HK-2 (cell line): ENCODE results near the gene SPDYE17.
"Not testable (repeated sequence)": the region's sequence is repeated elsewhere in the genome, so short reads cannot be mapped to it uniquely, and the experiment has no call there.

Experiments used
- DNase-seq: peaks from one replicate; pipeline ENCODE4 v3.0.0-alpha.2; 2018; ENCODE audit not compliant: unreplicated experiment

SPDYE17 gene

DNA sequence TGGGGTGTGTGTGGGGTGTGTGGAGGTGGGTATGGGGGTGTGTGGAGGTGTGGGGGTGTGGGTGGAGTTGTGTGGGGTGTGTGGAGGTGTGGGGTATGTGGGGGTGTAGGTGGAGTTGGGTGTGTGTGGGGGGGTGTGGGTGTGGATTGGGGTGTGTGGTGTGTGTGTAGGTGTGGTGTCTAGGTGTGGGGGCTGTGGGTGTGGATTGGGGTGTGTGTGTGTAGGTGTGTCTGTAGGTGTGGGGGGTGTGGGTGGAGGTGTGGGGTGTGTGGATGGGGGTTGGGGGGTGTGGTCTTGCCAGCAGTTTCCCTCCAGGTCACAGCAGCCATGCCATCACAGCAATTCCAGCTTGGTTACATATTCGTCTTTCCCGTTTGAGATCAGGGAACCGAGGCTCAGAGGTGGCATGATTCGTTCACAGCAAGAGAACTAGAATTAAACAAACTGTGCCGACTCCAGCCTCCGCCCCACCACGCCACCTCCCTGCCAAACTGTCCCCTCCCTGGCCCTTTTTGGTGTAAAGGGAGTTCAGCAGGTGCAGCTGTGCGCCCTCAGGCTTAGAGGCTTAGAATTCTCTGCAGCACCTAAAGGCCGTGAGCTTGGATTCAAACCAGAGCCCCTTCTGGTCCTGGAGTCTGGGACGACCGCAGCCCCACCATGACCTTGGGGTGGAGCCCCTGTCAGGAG lies 33.3 kb downstream of the SPDYE17 start:
- not testable (repeated sequence) for DNase-seq

DNA sequence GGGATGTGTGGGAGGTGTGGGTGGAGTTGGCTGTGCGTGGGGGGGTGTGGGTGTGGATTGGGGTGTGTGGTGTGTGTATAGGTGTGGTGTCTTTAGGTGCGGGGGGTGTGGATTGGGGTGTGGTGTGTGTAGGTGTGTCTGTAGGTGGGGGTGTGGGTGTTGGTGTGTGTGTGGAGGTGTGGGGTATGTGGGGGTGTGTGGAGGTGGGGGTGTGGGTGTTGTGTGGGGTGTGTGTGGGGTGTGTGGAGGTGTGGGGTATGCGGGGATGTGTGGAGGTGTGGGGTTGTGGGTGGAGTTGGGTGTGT lies 33.9 kb downstream of the SPDYE17 start:
- DNase-seq = no peak

DNA sequence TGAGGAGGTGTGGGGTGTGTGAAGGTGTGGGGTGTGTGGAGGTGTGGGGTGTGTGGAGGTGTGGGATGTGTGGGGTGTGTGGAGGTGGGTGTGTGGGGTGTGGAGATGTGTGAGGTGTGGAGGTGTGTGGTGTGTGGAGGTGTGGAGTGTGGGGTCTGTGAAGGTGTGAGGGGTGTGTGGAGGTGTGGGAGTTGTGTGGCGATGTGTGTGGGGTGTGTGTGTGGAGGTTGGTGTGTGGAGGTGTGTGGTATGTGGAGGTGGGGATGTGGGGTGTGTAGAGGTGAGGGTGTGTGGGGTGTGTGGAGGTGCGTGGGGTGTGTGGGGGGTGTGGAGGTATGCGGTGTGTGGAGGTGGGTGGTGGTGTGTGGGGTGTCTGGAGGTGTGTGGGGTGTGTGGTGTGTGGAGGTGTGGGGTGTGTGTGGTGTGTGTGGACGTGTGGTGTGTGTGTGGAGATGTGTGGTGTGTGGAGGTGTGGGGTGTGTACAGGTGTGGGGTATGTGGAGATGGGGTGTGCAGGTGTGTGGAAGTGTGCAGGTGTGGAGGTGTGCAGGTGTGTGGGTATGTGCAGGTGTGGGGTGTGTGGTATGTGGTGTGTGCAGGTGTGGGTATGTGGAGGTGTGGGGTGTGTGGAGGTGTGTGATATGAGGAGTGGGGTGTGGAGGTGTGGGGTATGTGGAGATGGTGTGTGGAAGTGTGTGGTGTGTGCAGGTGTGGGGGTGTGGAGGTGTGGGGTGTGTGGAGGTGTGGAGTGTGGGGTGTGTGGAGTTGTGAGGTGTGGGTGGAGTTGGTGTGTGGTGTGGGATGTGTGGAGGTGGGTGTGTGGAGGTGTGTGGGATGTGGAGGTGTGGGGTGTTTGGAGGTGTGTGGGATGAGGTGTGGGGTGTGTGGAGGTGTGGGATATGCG lies 34.5 kb downstream of the SPDYE17 start:
- no peak for DNase-seq

DNA sequence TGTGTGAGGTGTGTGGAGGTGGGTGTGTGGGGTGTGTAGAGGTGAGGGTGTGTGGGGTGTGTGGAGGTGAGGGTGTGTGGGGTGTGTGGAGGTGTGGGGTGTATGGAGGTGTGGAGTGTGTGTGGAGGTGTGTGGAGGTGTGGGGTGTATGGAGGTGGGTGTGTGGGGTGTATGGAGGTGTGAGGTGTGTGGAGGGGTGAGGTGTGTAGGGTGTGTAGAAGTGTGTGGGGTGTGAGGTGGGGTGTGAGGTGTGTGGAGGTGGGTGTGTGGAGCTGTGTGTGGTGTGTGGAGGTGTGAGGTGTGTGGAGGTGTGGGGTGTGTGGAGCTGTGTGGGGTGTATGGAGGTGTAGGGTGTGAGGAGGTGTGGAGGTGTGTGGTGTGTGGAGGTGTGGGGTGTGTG lies 35.2 kb downstream of the SPDYE17 start:
- DNase-seq = not testable (repeated sequence)

DNA sequence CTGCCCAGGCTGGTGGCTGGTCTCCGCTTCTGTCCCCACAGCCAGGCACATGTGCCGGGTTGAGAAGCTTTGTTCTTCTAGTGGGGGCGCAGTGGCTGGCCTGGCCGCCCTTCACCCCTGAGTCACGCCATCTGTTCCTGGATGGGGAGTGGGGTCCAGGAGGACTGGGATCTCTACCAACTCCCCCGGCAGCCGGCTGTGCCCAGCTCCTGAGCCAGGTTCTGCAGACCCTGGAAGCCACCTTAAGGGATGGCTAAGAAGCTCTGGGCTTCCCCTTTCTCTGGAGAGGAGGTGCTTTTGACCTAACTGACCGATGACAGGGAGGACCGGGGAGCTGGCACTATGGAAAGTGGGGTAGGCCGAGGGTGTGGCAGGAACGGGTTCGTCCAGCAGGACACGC lies 37.9 kb downstream of the SPDYE17 start:
- not testable (repeated sequence) for DNase-seq

DNA sequence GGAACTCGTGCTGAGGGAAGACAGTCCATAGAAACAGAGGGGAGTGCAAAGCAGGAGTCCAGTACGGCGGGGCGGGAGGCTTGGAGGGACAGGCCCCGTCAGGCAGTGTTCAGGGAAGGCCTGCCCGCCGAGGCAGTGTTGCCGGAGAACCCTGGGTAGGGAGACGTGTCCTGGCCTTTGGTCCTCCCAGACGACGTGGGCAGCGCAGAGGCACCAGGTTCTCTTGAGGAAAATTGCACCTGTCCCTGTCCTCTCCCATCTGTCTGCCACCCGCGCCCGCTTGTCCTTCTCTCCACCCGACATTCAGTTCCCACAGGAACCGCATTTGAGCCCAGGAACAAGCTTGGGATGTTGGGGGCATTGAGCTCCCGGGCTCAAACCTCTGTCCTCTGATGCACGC lies 38.3 kb downstream of the SPDYE17 start:
- not testable (repeated sequence) for DNase-seq

DNA sequence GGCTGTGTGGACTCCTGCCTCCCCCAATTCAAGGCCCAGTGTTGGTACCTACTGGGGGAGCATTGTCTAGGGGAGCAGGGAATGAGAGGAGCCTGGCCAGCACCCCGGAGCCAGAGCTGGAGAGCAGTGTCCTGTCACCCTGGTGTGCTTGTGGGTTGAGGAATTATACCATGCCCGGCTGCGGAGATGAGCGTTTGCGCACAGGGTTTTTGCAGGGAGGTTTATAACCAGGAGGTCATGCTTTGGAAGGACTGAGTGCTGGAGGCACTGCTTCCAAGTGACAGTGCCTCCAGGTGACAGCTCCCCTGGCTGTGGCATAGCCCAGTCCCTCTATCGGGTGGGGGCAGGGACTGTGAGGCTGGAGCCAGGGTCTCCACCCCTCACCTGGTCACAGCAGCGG lies 39.3 kb downstream of the SPDYE17 start:
- DNase-seq = not testable (repeated sequence)

DNA sequence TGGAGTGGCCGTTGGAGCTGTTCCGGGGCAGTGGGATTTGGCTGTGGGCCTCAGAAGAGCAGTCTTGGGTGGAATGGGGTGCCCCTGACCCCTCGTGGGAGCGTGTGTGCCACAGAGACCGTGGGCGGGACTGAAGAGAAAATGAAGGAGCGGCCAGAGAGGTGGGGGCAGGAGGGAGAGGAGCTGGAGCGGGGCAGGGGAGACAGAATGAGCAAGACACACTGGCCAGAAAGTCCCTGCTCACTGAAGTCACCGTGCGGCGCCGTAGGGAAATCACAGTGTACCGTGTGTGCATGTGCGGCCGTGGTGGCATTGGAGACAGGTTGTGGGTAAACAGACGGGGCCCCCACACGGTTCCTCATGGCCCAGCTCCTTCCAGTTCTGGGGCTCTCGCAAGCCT lies 40.0 kb downstream of the SPDYE17 start:
- DNase-seq = not testable (repeated sequence)

DNA sequence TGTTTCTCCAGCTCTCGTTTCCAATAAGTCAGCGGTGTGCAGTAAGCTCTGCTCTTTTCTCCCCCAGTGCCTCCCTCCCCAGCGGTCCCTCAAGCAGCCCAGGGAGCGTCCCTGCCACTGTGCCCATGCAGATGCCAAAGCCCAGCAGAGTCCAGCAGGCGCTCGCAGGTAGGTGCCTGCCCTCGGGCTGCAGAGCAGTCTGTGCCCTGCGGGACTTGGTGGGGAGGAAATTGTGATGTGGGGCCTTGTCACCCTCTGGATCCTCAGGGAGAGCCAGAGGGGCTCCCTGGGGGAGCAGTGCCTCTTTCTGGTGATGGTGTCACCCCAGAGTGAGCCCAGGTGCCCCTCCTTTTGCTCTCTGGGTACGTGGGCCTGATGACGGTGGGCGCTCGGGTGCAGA lies 42.0 kb downstream of the SPDYE17 start:
- DNase-seq = not testable (repeated sequence)

DNA sequence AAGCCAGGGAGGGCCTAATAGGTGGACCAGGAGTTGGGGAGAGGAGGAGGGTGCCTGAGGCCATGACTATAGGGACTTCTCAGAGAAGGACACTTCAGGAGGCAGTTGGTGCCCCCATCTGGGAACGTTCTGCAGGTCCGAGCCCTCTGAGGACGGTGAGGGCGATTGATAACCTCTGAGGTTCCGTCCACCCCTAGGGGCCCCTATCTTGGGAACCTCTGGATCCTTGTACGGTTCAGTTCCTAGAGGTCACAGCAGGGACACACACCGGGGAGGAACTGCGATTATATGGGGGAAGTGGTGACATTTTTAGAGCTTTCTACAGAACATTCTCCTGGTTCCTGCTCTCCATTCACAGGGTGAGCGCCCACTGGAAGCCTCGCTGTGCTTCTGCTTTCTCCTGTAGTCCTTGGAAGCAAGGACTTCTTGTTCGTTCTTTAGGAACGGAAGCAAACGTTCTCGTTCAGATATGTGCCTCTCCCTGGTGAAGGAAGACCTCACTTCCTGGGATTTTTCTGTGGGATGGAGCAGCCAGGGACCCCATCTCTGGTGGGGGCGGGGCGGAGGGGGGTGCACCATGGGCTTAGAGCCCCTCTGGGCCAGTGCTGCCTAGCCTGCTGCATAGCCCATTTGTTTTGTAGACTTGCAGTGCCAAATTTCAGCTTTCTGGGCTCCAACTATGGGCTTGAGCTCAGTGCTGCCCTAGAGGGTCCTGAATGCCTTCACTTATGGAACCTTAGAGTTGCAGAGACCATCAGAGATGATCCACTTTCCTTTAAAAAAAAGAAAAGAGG lies 46.0 kb downstream of the SPDYE17 start:
- DNase-seq = not testable (repeated sequence)

DNA sequence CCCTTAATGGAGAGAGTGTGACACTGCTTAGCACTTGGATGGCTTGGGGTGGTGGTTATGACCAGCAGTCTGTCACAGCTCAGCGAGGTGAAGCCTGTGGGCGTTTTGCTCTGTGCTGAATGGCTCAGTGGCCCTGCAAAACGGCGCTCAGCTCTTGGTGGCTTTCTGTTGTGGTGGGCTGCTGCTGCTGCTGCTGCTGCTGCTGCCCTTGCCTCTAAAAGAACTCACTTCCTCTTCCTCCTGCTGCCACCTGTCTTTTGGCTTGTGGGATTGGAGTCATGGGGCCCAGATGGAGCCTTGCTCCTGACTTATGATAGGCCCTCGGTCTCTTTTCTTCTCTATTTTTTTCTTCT lies 47.4 kb downstream of the SPDYE17 start:
- DNase-seq = not testable (repeated sequence)

DNA sequence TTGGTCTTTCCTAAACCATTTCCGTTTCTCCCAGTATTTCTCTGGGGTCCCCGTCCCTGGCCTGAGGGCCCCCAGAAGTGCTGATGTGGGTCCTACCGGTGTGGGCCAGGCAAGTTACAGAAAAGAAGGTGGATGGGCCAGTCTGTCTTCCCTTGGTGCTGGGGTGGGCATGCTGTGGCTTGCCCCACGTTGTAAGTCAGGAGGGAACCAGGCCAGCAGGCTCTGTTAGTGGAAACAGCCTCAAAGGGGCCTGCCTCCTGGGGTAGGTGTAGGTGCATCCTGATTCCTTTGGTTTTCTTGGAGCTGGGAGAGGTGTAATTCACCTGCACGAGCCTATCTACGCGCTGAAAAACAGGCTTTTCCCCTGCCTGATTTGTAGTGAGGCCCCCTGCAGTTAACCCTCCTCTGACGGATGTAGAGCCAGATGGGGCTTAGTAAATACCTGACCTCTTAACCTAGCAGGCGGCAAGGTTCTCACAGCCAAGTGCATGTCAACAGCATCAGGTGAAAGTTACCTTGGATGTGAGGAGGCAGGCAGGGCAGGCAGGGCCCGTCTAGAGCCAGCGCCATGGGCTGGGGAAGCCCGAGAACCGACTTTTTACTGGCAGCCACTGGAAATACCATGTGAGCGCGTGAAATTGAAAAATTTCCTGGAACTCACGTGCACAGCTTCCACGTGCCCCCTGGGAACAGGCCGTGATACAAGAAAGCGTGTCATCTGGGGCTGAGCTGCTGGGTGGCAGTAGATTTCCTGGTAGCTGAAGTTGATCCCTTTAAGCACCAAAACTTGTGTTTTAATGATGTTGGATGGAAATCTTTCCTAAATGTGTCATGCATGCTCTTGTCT lies 48.0 kb downstream of the SPDYE17 start:
- not testable (repeated sequence) for DNase-seq

DNA sequence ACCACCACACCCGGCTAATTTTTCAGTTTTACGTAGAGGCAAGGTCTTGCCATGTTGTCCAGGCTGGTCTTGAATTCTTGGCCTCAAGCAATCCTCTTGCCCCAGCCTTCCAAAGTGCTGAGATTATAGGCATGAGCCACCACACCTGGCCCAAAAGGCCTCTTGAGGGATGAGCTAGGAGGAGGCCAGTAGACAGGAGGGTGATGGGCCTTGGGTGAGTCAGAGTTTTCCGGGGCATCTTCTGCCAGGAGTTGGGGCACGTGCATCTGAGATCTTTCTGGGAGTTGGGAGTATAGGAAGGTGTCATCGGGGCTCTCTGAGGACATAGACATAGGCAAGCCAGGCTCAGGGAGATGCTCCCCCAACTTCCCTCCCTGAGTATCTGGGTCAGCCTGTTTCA lies 48.8 kb downstream of the SPDYE17 start:
- not testable (repeated sequence) for DNase-seq

DNA sequence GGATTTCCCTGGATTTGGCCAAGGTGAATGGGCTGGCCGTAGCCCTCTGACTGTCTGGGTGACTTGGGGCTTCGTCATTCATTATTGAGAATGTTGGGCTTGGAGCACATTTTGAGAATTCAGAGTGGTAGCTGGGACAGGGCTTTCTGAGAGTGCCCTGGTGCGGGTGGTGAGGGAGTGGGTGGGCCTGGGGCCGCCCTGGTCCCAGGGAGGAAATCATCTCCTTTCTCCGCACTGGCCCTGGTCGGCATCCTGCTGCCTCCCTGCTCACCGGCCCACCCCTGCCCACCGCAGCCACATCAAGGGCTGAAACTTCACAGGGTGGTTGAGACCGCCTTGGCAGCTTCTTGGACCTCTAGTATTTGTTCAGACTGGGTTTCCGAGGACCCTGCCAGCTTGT lies 49.7 kb downstream of the SPDYE17 start:
- not testable (repeated sequence) for DNase-seq

DNA sequence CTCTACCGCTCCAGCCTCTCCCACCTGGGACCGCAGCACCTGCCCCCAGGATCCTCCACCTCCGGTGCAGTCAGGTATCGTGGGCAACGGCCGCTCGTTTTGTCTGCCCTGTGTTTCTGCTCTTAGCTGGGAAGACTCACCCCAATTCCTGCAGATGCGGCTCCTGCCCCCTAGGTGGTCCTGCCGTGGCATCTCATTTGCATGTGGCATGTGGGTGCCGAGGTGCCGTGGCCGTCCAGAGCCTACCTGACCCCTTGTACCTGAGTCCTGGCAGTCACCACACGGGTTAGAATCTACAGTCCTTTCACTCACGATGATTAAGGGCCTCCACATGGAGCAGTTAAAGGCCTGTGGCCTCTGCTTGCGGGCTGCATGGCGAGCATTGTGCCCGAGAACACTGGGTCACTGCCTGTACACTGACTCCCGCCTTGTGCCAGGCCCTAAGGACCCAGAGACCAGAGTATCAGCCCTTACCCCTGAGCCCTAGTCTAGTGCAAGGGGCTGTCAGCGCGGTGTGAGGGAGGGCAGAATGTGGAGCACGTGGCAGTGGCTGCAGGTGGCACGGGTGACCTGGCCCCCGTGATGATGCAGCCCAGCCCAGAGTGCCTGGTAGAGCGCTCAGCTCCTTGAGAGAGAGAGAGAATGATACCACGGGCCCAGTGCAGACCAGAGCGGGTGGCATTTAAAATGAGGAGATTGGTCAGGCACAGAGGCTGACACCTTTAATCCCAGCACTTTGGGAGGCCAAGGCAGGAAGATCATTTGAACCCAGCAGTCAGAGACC lies 50.8 kb downstream of the SPDYE17 start:
- not testable (repeated sequence) for DNase-seq

DNA sequence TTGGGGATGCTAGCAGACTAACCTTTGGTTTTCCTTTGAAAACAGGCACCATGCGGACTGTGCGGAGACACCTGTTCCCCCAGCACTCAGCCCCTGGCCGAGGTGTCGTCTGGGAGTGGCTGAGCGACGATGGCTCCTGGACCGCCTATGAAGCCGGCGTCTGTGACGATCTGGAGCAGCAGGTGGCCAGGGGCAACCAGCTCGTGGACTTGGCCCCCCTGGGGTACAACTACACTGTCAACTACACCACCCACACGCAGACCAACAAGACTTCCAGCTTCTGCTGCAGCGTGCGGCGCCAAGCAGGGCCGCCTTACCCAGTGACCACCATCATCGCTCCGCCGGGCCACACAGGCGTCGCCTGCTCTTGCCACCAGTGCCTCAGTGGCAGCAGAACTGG lies 51.6 kb downstream of the SPDYE17 start:
- not testable (repeated sequence) for DNase-seq

DNA sequence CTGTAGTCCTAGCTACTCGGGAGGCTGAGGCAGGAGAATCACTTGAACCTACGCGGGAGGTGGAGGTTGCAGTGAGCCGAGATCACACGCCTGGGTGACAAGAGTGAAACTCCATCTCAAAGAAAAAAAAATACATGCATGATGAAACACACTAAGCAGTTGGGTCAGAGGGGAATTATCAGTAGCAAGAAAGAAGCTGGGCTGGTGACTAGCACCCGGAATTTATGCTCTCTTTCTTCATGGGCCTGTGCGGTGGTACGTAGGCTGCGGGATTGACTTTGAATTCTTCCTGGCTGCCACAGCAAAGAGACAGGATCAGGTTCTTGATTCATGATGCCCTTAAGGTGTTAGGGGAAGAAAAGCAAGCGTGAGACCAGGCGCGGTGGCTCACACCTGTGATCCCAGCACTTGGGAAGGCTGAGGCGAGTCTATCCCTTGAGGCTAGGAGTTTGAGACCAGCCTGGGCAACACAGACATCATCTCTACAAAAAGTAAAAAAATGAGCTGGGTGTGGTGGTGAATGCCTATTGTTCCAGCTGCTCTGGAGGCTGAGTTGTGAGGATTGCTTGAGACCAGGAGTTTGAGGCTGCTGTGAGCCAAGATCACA lies 54.3 kb downstream of the SPDYE17 start:
- not testable (repeated sequence) for DNase-seq

DNA sequence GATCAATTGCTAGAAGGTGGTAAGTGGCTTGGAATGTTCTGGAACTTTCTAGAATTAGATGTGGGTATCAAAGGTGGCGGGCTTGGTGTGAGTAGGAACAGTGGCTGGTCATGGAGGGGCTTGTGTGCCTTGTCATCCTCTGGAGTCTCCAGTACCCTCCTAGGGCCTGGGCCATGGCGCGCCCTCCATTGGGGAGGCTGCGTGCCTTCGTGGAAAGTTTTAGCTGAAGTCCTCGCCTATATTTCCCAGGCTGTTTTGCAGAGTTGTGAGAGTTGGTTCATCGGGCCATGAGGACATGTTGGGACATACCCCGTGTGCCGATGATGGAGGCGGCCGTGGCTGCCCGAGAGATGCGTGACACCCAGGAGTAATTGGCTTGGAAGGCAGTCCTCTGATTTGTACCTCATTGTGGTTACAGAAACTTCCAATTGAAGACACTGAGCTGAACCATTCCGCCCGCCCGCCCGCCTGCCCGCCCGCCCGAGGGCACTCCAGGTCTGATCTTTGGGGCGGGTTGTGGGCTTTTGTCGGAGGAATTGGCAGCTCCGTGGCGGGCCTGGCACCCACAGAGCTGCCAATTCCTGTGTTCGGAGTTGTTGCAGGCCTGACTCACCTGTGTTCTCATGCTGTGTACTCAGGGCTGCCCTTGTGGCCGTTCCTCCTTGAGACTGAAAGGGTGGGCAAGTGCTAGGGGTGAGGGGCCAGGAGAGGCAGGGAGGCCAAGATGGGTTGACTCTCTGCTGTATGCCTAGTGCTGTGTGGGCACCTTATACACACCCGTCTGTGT lies 57.2 kb downstream of the SPDYE17 start:
- not testable (repeated sequence) for DNase-seq

DNA sequence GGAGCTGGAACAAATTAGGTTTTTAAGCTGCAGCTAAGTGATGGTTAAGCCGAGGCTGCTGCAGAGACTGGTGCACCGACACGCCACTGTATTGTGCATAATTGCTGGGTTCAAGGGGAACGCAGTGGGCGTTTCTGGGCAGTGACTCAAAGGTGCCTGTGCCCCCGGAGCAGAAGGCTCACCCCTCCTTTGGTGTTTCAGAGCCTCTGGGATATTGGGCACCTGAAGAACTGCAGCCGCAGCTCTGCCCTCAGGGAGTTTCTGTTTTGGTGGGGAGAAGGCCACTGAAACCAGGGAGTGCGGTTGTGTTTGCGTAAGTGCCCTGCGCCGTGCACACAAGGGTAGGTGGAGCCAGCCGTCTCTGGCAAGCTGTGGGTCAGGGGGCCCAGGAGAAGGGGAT lies 57.8 kb downstream of the SPDYE17 start:
- DNase-seq = not testable (repeated sequence)
